Epithelial cell of proximal tubule (primary cell): ENCODE data around the gene GRP. TPM values are rescaled to one million over a fixed set of nuclear protein-coding genes. Genes with fewer than 3 reads are reported as not detected.

Source experiments
- DNase-seq: peaks from one replicate; pipeline ENCODE4 v3.0.0-alpha.2; 2011; ENCODE audit warnings: low read depth
- H3K4me3 ChIP-seq: 2 replicates; pipeline ENCODE4 v1.5.1; 2011; ENCODE audit warnings: low read depth, mild to moderate bottlenecking, low read length
- total RNA-seq: library from RNA; depleted of rRNA; stranded (reverse); fragments of >200 nt; gene quantifications from 2 replicates; pipeline ENCODE4 v1.2.3, GENCODE V29; 2015
- TF ChIP-seq, protein P1 (sequence below): conservative IDR thresholded peaks from 2 replicates; pipeline ENCODE4 v1.5.1; 2012; ENCODE audit warnings: low read depth, mild to moderate bottlenecking, low read length

GRP gene
- total RNA-seq, 1 donor from 2014 or later = not detected

DNA sequence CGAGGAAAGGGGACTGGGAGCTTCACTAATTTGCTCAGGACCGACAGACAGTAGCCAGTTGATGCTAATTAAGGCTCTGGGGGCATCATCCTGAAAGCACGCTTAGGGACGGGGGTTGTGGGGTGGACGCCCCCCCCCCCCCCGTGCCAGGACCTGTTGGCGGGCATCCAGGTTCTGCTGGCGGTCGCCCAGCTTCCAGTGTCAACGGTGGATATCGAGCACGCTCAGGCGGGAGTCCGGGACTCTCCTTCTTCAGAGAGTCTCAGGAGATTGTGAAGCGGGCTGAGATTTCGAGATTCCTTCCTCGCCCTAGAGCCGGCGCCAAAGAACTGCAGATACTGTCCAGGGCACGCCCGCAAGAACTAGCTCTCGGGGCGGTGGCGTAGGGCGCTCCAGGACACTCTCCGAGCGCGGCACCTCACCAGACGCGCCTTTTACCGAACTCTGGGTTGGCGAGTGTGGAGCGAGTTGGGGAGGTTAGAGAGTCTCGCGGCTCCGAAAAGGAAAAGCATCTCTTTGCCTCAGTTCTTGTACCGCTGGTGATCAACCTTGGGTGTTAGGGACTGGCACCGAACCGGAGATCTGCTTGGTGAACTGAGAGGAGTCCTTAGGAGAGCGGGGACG is 47.7 kb downstream of the GRP start:
- TF ChIP-seq, protein P1, sequence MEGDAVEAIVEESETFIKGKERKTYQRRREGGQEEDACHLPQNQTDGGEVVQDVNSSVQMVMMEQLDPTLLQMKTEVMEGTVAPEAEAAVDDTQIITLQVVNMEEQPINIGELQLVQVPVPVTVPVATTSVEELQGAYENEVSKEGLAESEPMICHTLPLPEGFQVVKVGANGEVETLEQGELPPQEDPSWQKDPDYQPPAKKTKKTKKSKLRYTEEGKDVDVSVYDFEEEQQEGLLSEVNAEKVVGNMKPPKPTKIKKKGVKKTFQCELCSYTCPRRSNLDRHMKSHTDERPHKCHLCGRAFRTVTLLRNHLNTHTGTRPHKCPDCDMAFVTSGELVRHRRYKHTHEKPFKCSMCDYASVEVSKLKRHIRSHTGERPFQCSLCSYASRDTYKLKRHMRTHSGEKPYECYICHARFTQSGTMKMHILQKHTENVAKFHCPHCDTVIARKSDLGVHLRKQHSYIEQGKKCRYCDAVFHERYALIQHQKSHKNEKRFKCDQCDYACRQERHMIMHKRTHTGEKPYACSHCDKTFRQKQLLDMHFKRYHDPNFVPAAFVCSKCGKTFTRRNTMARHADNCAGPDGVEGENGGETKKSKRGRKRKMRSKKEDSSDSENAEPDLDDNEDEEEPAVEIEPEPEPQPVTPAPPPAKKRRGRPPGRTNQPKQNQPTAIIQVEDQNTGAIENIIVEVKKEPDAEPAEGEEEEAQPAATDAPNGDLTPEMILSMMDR = no peak
- no peak for DNase-seq
- no peak overlapping the region for H3K4me3 ChIP-seq

DNA sequence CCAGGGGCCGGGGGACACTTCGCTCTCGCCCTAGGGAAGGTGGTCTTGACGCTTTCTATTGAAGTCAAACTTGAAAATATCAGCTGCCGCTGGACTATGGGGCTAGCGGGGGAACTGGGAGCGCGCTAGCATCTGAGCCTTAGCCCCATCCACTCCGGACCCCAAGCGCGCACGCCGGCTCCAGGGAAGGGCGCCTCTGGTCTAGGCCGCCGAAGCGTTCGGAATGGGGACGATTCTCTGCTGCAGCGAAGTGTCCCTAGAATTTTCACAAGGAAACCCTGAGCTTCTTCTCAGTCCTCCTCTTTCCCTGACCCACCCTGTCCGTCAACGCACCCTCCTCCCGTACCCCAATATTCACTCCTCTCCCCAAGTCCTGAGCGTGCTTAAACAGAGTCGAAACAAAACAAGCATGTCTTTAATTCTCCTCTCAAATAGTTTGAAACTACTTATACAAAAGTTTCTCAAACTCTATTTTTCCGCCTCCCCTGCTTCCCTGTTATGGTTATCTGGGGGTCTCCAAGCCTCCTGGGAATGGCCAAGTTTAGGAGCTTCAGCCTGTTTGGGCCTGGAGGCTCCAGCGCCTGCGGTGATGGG is 48.3 kb downstream of the GRP start:
- TF ChIP-seq, protein P1 = no peak
- H3K4me3 ChIP-seq = no peak overlapping the region
- no peak for DNase-seq

DNA sequence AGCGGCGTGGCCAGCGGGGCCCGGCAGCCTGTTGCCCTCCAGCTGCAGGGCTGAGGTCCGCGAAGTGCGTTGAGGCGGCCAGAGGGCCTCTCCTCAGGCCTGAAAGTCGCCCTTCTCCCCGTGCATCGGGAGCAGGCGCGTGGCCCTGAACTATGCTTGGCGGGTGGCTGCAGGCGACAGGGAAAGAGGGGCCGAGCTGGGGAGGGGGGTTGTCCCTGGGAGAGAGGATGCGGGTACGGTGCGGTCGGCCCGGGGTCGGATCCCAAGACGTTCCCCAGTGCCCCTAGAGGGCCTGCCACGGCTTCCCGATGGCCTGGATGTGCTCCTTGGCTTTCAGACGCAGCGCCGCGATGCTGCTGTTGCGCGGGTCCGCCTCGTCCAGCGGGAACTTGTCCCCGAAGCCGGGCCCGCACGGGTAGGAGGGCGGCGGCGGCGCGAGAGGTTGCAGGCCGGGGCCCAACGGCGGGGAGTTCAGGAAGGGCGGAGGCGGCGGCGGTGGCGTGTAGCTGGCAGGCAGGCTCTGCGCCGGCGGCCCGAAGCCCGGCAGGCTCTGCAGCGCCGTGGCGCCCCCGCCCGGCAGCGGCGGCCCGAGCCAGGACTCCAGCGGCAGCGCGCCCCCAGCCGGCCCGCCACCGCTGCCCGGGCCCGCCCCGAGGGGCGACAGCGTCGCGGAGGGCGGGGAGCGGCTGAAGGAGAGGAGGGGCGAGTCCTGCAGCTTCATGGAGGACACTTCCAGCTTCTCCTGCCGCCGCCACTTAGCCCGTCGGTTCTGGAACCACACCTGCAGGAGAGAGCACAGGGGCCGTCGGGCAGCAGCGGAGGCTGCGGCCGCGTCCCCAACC is 49.0 kb downstream of the GRP start:
- DNase-seq = no peak
- no peak overlapping the region for H3K4me3 ChIP-seq
- TF ChIP-seq, protein P1 = no peak

DNA sequence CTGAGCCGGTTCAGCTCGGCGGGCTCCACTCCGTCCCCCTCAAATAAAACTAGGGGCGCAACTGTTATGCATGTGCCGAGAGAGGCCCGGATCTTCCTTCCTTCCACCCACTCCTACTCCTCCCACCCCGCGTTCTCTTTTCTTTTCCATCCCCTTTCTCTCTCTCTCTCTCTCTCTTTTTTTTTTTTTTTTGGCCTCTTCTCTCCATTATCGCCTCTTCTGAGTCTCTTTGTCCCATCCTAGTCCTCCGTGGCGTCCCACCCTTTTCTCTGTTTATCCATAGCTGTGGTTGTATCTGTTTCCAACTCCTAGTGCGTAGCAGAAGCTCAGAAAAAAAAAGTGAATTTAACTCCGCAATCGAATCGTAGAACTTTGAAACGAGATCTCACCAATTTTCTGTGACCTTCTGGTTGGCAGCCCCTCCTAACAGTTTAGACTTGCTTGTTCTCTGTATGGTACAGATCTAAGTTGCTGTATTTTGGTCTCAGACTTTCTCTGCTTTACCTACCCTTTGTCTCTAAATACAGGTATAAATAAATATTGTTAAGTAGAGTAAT is 49.7 kb downstream of the GRP start:
- TF ChIP-seq, protein P1 = no peak
- no peak for DNase-seq
- H3K4me3 ChIP-seq = no peak overlapping the region

DNA sequence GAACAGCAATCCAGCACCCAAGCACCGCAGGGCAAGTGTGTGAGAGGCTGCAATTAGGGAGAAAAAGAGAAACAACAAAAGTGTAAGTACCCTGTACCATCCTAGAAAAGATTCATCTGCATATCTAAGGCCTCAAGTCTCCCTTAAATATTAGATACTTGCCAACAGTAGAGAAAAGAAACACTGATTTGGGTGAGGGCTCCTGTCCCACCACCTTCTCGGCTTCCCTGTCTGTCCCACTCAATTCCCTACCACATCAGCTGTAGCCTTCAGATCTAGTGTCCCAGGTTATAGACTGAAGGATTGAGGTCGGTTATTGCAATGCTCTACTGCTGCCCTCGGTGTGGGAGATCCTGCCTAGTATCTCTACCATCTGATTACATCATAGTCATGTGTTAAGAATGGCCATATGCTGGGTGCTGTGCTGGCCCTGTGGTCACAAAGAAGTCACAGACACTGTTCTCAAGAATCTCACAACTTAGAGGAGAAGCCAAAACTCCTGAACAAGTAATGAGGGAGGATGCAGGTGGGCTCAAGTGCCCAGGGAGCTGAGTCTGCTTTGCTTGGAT is 50.8 kb downstream of the GRP start:
- no peak for DNase-seq
- no peak overlapping the region for H3K4me3 ChIP-seq
- TF ChIP-seq, protein P1 = no peak

DNA sequence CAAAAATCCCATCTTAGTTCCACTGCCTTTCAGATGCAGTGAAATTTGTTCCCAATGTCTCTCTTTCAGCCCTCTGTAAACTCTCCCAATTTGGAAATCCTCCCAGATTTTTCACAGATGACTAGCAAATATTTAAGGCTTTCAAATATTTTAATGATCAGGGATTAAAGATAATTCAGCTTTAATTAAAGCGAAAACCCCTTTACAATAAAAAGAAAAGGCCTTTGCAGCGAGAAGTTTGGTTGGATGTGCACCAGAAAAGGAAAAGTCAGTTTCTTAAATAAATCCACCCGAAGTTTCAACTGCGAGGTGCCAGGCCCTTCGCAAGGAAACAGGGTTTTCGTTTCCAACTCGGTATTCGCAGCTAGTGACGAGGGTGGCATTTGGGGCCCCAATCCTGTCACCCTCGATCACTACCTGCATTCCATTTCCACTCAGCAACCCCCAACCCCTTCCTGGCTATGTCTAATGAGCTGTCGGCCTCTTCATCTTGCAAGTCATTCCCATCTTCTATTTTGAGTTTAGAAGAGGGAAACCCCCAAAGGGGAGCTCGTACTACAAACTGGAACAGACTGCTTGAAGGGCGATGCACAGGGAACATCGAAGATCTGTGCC is 51.8 kb downstream of the GRP start:
- DNase-seq = no peak
- H3K4me3 ChIP-seq = no peak overlapping the region
- TF ChIP-seq, protein P1 = no peak
